Neural cell (in vitro differentiated cells): ENCODE results near the gene TBC1D14. TPM values are rescaled to one million over a fixed set of nuclear protein-coding genes. Genes with fewer than 3 reads are reported as not detected.

Experiments
- H2AFZ ChIP-seq: fragments of 200-600, 300-800 bp; sonication (generic), shearing (Covaris generic); 2 replicates; pipeline ENCODE4 v1.6.0; 2014; ENCODE audit warnings: low read depth, mild to moderate bottlenecking, antibody characterized with exemption, low read length, moderate library complexity
- H3F3A ChIP-seq: fragments of 200-600 bp; shearing (Covaris generic); 2 replicates; pipeline ENCODE4 v1.6.1; 2016; ENCODE audit warnings: mild to moderate bottlenecking, moderate library complexity, mixed read lengths, antibody characterized with exemption, low read length; ENCODE audit not compliant: insufficient read depth, poor library complexity, severe bottlenecking
- H3K27ac ChIP-seq: fragments of 200-600, 300-800 bp; sonication (generic), shearing (Covaris generic); 2 replicates; pipeline ENCODE4 v1.5.1; 2014; ENCODE audit warnings: mild to moderate bottlenecking, low read length, moderate library complexity
- H3K27me3 ChIP-seq: fragments of 300-800, 200-600 bp; sonication (generic), shearing (Covaris generic); 2 replicates; pipeline ENCODE4 v1.6.0; 2014; ENCODE audit warnings: mild to moderate bottlenecking, low read depth, low read length, moderate library complexity; ENCODE audit not compliant: insufficient read depth
- H3K36me3 ChIP-seq: fragments of 300-800, 200-600 bp; sonication (generic), shearing (Covaris generic); 2 replicates; pipeline ENCODE4 v1.5.1; 2014; ENCODE audit warnings: mild to moderate bottlenecking, antibody characterized with exemption, low read length, moderate library complexity; ENCODE audit not compliant: insufficient read depth
- H3K4me2 ChIP-seq: fragments of 300-800, 200-600 bp; sonication (generic), shearing (Covaris generic); 2 replicates; pipeline ENCODE4 v1.6.0; 2014; ENCODE audit warnings: mild to moderate bottlenecking, low read length
- H3K4me3 ChIP-seq: fragments of 300-800, 200-600 bp; sonication (generic), shearing (Covaris generic); 2 replicates; pipeline ENCODE4 v1.5.1; 2014; ENCODE audit warnings: mild to moderate bottlenecking, low read length, moderate library complexity
- H3K79me2 ChIP-seq: fragments of 200-600 bp; shearing (Covaris generic); replicated peaks from 2 replicates; pipeline ENCODE4 v1.6.0; 2014; ENCODE audit warnings: mild to moderate bottlenecking, low read length, moderate library complexity; ENCODE audit not compliant: insufficient read depth
- H3K9ac ChIP-seq: fragments of 300-800, 200-600 bp; sonication (generic), shearing (Covaris generic); 2 replicates; pipeline ENCODE4 v1.6.1; 2016; ENCODE audit warnings: mild to moderate bottlenecking, low read length, mixed read lengths
- H3K9me2 ChIP-seq: fragments of 200-600 bp; shearing (Covaris generic); 2 replicates; pipeline ENCODE4 v1.6.1; 2016; ENCODE audit warnings: mild to moderate bottlenecking, low read length, mixed read lengths; ENCODE audit not compliant: insufficient read depth
- H3K9me3 ChIP-seq: fragments of 200-600, 300-800 bp; sonication (generic), shearing (Covaris generic); 2 replicates; pipeline ENCODE4 v1.6.1; 2016; ENCODE audit warnings: mild to moderate bottlenecking, mixed run types, low read length, moderate library complexity, mixed read lengths
- H4K20me1 ChIP-seq: fragments of 200-600 bp; shearing (Covaris generic); 2 replicates; pipeline ENCODE4 v1.6.1; 2016; ENCODE audit warnings: mild to moderate bottlenecking, mixed run types; ENCODE audit not compliant: insufficient read depth
- EP300 ChIP-seq: fragments of 450-650 bp; conservative IDR thresholded peaks from 2 replicates; pipeline ENCODE4 v1.6.1; 2014; ENCODE audit warnings: antibody characterized with exemption, mild to moderate bottlenecking, moderate library complexity; ENCODE audit not compliant: poor library complexity, severe bottlenecking
- EZH2 ChIP-seq: fragments of 200-600, 300-800 bp; shearing (Covaris generic), sonication (generic); IDR thresholded peaks from 2 replicates; pipeline ENCODE4 v1.6.1; 2014; ENCODE audit warnings: antibody characterized with exemption, low read length, borderline replicate concordance, mild to moderate bottlenecking; ENCODE audit not compliant: insufficient read depth, poor library complexity, severe bottlenecking
- MXI1 ChIP-seq: fragments of 450-650 bp; conservative IDR thresholded peaks from 2 replicates; pipeline ENCODE4 v1.6.1; 2014; ENCODE audit warnings: antibody characterized with exemption, mild to moderate bottlenecking; ENCODE audit not compliant: poor library complexity, severe bottlenecking
- POLR2AphosphoS5 ChIP-seq: IDR thresholded peaks from 2 replicates; pipeline ENCODE4 v1.6.1; 2012
- RAD21 ChIP-seq: fragments of 450-650 bp; conservative IDR thresholded peaks from 2 replicates; pipeline ENCODE4 v1.6.1; 2014; ENCODE audit warnings: antibody characterized with exemption, mild to moderate bottlenecking, moderate library complexity
- SMC3 ChIP-seq: fragments of 450-650 bp; conservative IDR thresholded peaks from 2 replicates; pipeline ENCODE4 v1.6.1; 2014; ENCODE audit warnings: antibody characterized with exemption, mild to moderate bottlenecking, moderate library complexity; ENCODE audit not compliant: poor library complexity
- TAF1 ChIP-seq: IDR thresholded peaks from 2 replicates; pipeline ENCODE4 v1.6.1; 2012; ENCODE audit warnings: low read depth
- polyA plus RNA-seq: library from polyadenylated mRNA; depleted of rRNA; stranded (reverse); fragments of >200 nt; gene quantifications from 2 replicates; pipeline ENCODE4 v1.2.3, GENCODE V29; 2014
- TF ChIP-seq, protein P1 (sequence below): IDR thresholded peaks from 2 replicates; pipeline ENCODE4 v1.6.1; 2012; ENCODE audit warnings: borderline replicate concordance
- TF ChIP-seq, protein P2 (sequence below): fragments of 450-650 bp; IDR thresholded peaks from 2 replicates; pipeline ENCODE4 v1.5.1; 2014; ENCODE audit warnings: antibody characterized with exemption, mild to moderate bottlenecking, moderate library complexity; ENCODE audit not compliant: poor library complexity, severe bottlenecking

Gene TBC1D14
- polyA plus RNA-seq, 1 donor from 2014 or later = 125 TPM

DNA sequence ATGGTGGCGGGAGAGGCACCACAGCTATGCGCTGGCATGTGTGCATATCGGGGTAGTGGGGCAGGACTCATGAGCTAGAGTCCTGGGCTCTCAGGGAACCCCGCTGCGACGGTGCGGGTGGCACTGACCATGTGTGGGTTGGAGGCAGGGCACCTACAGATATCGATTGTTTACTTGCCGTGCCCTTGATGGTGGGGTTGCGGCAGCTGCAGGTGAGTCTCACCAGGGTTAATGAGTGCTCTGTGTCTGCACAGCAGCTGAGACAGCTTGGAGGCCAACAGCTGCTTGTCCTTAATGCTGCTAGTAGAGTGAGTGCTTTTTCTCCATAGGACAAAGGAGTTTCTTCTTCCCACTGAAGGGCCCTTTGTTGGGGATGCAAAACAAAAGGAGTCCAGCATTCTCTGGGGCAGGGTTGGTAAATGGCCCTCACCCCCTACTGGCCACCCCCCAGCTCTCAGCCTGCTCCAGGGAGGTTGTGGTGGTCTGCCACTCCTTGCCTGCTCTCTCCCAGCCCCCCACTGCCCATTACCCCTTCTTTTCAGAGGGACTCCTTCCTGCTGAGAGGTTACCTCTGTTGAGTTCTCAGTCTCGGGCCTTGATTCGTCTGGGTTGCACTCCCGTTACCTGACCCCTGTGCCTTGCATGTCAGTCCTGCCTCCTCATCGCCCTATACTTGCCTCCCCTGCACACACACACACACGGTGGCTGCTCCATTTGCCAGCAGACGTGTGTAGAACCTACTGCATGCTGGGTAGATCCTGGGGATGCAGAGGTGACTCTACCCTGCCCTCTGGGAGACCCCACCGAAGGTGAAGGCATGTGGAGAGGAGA lies 52.8 kb downstream of the TBC1D14 start:
- no peaks in the 10 kb centered on the region for H3K9me3 ChIP-seq
- no peak for TF ChIP-seq MXI1
- no peak for TF ChIP-seq POLR2AphosphoS5
- TF ChIP-seq RAD21 = no peak
- no peak for TF ChIP-seq EP300
- TF ChIP-seq EZH2 = no peak
- no peaks in the 10 kb centered on the region for H3K36me3 ChIP-seq
- H3K4me2 ChIP-seq = no peak overlapping the region
- H4K20me1 ChIP-seq = no peaks in the 10 kb centered on the region
- no peaks in the 10 kb centered on the region for H3K9me2 ChIP-seq
- H3K27ac ChIP-seq = no peak overlapping the region
- no peak overlapping the region for H3K4me3 ChIP-seq
- H3K9ac ChIP-seq = no peak overlapping the region
- H3K79me2 ChIP-seq = no peaks in the 10 kb centered on the region
- H3K27me3 ChIP-seq = no peaks in the 10 kb centered on the region
- no peaks in the 10 kb centered on the region for H3F3A ChIP-seq
- no peak overlapping the region for H2AFZ ChIP-seq

DNA sequence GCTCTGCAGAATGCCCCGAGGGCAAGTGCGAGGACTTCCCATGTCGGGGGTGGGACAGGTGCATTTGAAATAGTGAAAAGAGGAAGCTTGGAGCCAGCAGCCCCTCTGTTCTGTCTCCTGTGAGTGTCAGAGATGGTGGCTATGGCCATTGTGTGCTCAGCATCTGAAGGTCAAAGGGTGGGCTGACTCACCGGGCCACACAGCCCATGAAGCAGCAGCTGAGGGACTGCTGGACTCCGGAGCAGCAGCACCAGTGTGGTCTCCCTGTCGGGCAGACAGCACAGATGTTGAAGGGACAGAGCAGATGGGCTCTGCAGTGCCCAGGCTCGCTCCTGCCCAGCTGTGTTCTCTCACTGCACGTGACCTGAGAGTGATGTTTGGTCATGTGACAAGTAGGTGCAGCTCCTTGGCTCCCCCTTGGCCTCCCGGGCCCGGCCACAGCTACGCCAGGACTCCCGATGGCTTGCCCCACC lies 53.5 kb downstream of the TBC1D14 start:
- Histone ChIP-seq H3K9me3 (no peaks in the 10 kb centered on the region), H2AFZ (no peak overlapping the region), H3K36me3 (no peaks in the 10 kb centered on the region), H3K4me2 (no peak overlapping the region), H3K4me3 (no peak overlapping the region), H3K9me2 (no peaks in the 10 kb centered on the region), H3K27me3 (no peaks in the 10 kb centered on the region), H3K79me2 (no peaks in the 10 kb centered on the region), H3K27ac (no peak overlapping the region), H4K20me1 (no peaks in the 10 kb centered on the region), H3F3A (no peaks in the 10 kb centered on the region), H3K9ac (no peak overlapping the region)
- no peak for TF ChIP-seq EP300
- TF ChIP-seq, protein P1, sequence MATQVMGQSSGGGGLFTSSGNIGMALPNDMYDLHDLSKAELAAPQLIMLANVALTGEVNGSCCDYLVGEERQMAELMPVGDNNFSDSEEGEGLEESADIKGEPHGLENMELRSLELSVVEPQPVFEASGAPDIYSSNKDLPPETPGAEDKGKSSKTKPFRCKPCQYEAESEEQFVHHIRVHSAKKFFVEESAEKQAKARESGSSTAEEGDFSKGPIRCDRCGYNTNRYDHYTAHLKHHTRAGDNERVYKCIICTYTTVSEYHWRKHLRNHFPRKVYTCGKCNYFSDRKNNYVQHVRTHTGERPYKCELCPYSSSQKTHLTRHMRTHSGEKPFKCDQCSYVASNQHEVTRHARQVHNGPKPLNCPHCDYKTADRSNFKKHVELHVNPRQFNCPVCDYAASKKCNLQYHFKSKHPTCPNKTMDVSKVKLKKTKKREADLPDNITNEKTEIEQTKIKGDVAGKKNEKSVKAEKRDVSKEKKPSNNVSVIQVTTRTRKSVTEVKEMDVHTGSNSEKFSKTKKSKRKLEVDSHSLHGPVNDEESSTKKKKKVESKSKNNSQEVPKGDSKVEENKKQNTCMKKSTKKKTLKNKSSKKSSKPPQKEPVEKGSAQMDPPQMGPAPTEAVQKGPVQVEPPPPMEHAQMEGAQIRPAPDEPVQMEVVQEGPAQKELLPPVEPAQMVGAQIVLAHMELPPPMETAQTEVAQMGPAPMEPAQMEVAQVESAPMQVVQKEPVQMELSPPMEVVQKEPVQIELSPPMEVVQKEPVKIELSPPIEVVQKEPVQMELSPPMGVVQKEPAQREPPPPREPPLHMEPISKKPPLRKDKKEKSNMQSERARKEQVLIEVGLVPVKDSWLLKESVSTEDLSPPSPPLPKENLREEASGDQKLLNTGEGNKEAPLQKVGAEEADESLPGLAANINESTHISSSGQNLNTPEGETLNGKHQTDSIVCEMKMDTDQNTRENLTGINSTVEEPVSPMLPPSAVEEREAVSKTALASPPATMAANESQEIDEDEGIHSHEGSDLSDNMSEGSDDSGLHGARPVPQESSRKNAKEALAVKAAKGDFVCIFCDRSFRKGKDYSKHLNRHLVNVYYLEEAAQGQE = no peak
- TF ChIP-seq POLR2AphosphoS5 = no peak
- no peak for TF ChIP-seq RAD21
- TF ChIP-seq, protein P2, sequence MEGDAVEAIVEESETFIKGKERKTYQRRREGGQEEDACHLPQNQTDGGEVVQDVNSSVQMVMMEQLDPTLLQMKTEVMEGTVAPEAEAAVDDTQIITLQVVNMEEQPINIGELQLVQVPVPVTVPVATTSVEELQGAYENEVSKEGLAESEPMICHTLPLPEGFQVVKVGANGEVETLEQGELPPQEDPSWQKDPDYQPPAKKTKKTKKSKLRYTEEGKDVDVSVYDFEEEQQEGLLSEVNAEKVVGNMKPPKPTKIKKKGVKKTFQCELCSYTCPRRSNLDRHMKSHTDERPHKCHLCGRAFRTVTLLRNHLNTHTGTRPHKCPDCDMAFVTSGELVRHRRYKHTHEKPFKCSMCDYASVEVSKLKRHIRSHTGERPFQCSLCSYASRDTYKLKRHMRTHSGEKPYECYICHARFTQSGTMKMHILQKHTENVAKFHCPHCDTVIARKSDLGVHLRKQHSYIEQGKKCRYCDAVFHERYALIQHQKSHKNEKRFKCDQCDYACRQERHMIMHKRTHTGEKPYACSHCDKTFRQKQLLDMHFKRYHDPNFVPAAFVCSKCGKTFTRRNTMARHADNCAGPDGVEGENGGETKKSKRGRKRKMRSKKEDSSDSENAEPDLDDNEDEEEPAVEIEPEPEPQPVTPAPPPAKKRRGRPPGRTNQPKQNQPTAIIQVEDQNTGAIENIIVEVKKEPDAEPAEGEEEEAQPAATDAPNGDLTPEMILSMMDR = no peak
- TF ChIP-seq MXI1 = no peak
- TF ChIP-seq TAF1 = no peak
- TF ChIP-seq SMC3 = no peak
- no peak for TF ChIP-seq EZH2
